RWPE1 (cell line): ENCODE results near the gene OR51B4.
"Not testable (repeated sequence)": the region's sequence is repeated elsewhere in the genome, so short reads cannot be mapped to it uniquely, and the experiment has no call there.

ENCODE experiments used
- CTCF ChIA-PET: fragments of 350-600 bp; sonication (Branson Sonifier 250); formaldehyde crosslinking; extraction: SDS; loops from one replicate; lab custom pipeline; 2021; lab: Yijun Ruan, JAX
- POLR2A ChIA-PET: fragments of 400-600 bp; formaldehyde crosslinking; extraction: SDS; loops from one replicate; lab custom pipeline; 2020; ENCODE audit warnings: antibody characterized with exemption; ENCODE audit not compliant: low non-redundant PET; lab: Yijun Ruan, JAX
- DNase-seq: peaks from one replicate; pipeline ENCODE4 v3.0.0; 2012; ENCODE audit warnings: low spot score
- H3K27ac ChIP-seq: fragments of 450-650 bp; 2 replicates; pipeline ENCODE4 v1.5.1; 2017
- TF ChIP-seq, protein P1 (sequence below): fragments of 450-650 bp; conservative IDR thresholded peaks from 2 replicates; pipeline ENCODE4 v1.5.1; 2017; ENCODE audit warnings: low read depth, mild to moderate bottlenecking

Gene OR51B4

DNA sequence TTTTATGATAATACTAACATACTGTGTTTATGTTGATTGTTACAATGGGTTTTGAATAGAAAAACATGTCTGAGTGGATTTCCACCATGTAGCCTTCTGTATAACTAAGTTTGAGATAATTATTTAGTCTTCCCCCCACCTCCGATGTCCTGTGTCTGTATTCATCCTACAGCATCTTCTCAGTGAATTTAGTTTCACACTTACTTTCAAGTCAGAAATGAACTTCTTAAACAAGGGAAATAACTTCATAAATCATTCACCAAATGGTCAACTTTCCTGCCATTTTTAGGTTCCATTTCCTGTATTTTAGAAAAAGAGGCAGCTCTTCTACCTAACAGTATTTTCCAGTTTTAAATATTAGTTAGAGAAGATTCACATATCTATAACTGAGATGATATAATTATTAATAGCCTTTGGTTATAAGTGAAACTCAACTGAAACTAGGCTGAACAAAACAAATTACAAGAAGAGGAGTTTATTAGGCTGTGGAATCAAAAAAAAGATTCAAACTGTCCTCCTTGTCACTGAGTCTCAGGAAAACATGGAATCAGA is 38.1 kb upstream of the OR51B4 start:
- TF ChIP-seq, protein P1, sequence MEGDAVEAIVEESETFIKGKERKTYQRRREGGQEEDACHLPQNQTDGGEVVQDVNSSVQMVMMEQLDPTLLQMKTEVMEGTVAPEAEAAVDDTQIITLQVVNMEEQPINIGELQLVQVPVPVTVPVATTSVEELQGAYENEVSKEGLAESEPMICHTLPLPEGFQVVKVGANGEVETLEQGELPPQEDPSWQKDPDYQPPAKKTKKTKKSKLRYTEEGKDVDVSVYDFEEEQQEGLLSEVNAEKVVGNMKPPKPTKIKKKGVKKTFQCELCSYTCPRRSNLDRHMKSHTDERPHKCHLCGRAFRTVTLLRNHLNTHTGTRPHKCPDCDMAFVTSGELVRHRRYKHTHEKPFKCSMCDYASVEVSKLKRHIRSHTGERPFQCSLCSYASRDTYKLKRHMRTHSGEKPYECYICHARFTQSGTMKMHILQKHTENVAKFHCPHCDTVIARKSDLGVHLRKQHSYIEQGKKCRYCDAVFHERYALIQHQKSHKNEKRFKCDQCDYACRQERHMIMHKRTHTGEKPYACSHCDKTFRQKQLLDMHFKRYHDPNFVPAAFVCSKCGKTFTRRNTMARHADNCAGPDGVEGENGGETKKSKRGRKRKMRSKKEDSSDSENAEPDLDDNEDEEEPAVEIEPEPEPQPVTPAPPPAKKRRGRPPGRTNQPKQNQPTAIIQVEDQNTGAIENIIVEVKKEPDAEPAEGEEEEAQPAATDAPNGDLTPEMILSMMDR, result no peak
- no peak for DNase-seq
- H3K27ac ChIP-seq, result no peak overlapping the region
- ChIA-PET POLR2A (no interaction called here), CTCF (no interaction called here)

DNA sequence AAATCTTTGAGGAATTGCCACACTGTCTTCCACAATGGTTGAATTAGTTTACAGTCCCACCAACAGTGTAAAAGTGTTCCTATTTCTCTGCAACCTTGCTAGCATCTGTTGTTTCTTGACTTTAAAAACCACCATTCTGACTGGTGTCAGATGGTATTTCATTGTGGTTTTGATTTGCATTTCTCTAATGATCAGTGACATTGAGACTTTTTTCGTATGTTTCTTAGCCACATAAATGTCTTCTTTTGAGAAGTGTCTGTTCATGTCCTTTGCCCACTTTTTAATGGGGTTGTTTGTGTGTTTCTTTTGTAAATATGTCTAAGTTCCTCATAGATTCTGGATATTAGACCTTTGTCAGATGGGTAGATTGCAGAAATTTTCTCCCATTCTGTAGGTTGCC is 35.5 kb upstream of the OR51B4 start:
- POLR2A ChIA-PET, DNase-seq, H3K27ac ChIP-seq: not testable (repeated sequence)
- CTCF ChIA-PET, result interaction anchor here (0.7 kb wide), 1 partner anchor 922 kb away, joined by 3 read pairs; no protein-coding TSS in a partner anchor

DNA sequence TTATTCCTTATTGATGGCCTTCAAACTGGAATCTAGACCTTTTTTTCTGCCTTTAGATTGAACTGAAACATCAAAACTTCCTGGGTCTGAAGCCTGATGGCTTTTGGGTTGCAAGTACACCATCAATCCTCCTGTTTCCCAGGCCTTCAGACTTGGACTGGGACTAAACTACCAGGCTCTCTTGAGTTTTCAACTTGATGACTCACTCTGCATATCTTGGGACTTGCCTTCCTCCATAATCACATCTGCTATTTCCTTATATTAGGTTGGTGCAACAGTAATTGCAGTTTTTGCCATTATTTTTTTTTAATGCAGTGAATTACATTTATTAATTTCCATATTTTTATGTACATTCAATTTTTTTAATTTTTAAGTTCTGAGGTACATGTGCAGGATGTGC is 34.6 kb upstream of the OR51B4 start:
- CTCF ChIA-PET, result interaction anchor here (0.6 kb wide), 1 partner anchor 741 kb away, joined by 3 read pairs; no protein-coding TSS in a partner anchor
- DNase-seq, result no peak
- H3K27ac ChIP-seq, result no peak overlapping the region
- POLR2A ChIA-PET, result no interaction called here
- TF ChIP-seq, protein P1, result no peak

DNA sequence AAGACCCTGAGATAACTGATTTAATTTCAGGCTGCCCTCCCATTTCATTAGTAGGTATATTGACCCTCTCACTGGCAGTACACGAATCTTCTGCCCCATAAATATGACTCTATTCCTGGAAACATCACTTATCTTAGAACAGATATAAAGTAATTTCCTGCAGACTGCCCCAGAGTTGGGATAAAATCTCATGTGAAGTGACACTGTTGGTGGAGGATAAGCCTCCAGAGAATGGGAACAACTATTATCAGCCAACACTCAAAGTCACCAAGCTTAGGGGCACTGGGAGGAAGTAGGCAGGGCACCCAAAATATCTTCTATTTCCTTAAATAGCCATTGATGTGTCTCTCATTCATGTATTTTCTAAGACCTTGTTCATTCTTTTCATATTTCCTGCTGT is 33.4 kb upstream of the OR51B4 start:
- TF ChIP-seq, protein P1, result no peak
- no peak for DNase-seq
- CTCF ChIA-PET, result no interaction called here
- no peak overlapping the region for H3K27ac ChIP-seq
- POLR2A ChIA-PET, result no interaction called here

DNA sequence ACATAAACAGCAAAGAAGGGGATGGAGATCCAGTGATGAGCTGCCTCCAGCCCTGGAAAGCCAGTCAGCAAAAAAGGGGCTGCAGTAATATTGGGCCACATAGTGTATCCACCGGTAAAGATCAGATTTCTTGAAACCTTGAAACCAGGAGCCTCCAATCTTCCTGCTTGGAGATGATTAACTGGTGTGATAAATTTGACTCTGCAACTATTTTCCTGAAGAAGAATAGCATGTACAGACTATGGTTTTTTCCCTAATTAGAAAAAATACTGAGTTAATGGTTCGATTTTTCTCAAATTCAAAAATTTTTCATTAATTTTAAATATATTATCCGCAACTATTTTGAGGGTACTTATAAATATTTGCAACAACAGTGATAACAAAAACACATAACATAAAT is 22.5 kb upstream of the OR51B4 start, which contains the start of gene OR51B2:
Gene OR51B2, minus strand, starts transcription at position 101 of the 400 bp plus-strand sequence. Its CDS starts 0 bp downstream, at position 101.
- CTCF ChIA-PET, result no interaction called here
- no peak within 1 kb of the TSS for H3K27ac ChIP-seq
- POLR2A ChIA-PET, result no interaction called here
- TF ChIP-seq, protein P1, result no peak
- DNase-seq, result no peak

DNA sequence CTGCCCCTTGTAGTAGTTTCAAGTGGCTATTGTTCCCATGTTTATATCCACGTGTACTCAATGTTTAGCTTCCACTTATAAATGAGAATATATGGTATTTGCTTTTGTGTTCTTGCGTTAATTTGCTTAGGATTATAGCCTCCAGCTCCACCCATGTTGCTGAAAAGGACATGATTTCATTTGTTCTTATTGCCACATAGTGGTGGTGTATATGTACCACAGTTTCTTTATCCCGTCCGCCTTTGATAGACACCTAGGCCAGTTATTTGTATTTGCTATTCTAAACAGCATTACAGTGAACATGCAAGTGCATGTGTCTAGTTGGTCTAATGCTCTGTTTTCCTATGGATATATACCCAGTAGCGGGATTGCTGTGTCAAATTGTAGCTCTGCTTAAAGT is 15.5 kb upstream of the OR51B4 start:
- ChIA-PET POLR2A (no interaction called here), CTCF (no interaction called here)
- H3K27ac ChIP-seq, result no peak overlapping the region
- DNase-seq, result no peak
- TF ChIP-seq, protein P1, result no peak

DNA sequence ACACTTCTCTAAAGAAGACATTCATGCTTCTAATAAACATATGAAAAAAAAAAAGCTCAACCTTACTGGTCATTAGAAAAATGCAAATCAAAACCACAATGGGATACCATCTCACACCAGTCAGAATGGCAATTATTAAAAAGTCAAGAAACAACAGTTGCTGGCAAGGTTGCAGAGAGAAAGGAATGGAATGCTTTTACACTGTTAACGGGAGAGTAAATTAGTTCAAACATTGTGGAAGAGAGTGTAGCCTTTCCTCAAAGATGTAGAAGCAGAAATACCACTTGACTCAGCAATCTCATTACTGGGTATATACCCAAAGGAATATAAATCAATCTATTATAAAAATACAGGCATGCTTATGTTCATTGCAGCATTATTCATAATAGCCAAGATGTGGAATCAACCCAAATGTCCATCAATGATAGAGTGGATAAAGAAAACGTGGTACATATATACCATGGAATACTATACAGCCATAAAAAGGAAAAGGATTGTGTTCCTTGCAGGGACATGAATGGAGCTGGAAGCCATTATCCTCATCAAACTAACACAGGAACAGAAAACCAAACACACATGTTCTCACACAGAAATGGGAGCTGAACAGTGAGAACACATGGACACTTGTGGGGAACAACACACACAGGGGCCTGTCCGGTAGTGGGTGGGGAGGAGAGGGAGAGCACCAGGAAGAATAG is 11.7 kb upstream of the OR51B4 start:
- CTCF ChIA-PET, POLR2A ChIA-PET: not testable (repeated sequence)

More for the DNA sequence above, 11.7 kb upstream of the OR51B4 start:
- not testable (repeated sequence) for H3K27ac ChIP-seq, DNase-seq
